HG02884 (cell line): ENCODE measurements around the gene DNM3.

Experiments
- ATAC-seq: cut with Tn5 transposase; IDR thresholded peaks from one replicate; pipeline ENCODE4 v1.9.1; 2021; ENCODE audit warnings: mild to moderate bottlenecking, moderate library complexity; ENCODE audit not compliant: unreplicated experiment

The DNM3 gene

GRCh38 chr1:172219966-172220365 lies 378.7 kb downstream of the DNM3 start:
- no peak for ATAC-seq

DNA sequence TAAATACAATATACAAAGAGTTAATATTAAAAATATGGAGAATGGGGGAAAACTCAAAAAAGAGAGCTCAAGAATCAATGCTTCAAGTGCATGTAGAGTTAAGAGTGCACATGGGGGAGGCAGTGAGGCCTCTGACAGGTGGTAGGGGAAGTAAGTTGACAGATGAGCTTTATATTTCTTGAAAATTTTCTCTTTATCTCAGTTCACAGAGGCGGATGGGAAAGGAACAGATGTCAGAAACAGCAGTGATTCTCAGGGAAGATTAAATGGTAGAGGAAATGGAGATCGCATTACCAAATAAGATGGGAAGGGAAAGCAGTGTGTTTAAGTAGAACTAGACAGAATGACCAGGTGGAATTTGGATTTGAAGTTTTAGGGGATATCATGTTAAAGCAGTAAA lies 379.1 kb downstream of the DNM3 start:
- ATAC-seq = no peak

- ATAC-seq = no peak
Measured at GRCh38 chr1:172221436-172221835, 380.1 kb downstream of the DNM3 start.

DNA sequence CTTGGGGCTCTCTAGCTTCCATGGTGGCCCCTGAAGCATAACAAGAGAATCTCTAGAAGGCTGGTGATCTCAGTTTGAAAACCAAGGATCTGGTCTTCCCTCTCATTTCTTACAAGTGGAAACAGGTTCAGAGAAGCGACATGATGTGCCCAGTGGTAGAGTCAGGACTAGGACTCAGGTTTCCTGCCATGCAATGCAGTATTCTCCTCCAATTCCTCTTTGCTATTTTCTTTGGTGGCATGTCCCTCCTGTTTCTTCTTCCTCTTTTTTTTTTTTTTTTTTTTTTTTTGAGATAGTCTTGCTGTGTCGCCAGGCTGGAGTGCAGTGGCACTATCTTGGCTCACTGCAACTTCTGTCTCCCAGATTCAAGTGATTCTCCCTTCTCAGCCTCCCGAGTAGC lies 383.6 kb downstream of the DNM3 start:
- no peak for ATAC-seq

- ATAC-seq = no peak
Measured at GRCh38 chr1:172229942-172230341, 388.6 kb downstream of the DNM3 start.

- ATAC-seq = no peak
Measured at GRCh38 chr1:172230526-172230925, 389.2 kb downstream of the DNM3 start.

DNA sequence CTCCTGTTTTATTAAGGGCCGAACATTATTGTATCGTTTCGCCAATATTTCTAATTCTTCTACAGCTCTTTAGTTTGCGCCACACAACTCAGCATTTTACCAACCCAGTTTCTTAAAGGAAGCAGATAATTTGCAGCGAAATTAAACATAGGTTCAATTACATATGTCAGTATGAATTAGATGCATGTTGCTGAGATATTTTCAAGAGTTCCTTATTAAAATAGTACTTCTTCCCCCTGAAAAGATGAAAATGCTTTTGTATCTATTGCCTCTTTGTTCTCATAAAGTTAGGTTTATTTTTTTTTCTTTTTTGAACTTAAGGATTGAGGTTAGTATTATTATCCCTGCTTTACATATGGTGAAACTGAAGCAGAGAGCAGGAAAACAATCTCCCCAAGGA lies 395.7 kb downstream of the DNM3 start:
- no peak for ATAC-seq

GRCh38 chr1:172238158-172238557 lies 396.9 kb downstream of the DNM3 start:
- ATAC-seq = no peak

GRCh38 chr1:172238965-172239364 lies 397.7 kb downstream of the DNM3 start:
- no peak for ATAC-seq

GRCh38 chr1:172239901-172240300 lies 398.6 kb downstream of the DNM3 start:
- ATAC-seq = no peak

GRCh38 chr1:172241540-172241939 lies 400.2 kb downstream of the DNM3 start:
- ATAC-seq = no peak

- ATAC-seq = no peak
Measured at GRCh38 chr1:172244865-172245264, 403.6 kb downstream of the DNM3 start.

- no peak for ATAC-seq
Measured at GRCh38 chr1:172245788-172246187, 404.5 kb downstream of the DNM3 start.

DNA sequence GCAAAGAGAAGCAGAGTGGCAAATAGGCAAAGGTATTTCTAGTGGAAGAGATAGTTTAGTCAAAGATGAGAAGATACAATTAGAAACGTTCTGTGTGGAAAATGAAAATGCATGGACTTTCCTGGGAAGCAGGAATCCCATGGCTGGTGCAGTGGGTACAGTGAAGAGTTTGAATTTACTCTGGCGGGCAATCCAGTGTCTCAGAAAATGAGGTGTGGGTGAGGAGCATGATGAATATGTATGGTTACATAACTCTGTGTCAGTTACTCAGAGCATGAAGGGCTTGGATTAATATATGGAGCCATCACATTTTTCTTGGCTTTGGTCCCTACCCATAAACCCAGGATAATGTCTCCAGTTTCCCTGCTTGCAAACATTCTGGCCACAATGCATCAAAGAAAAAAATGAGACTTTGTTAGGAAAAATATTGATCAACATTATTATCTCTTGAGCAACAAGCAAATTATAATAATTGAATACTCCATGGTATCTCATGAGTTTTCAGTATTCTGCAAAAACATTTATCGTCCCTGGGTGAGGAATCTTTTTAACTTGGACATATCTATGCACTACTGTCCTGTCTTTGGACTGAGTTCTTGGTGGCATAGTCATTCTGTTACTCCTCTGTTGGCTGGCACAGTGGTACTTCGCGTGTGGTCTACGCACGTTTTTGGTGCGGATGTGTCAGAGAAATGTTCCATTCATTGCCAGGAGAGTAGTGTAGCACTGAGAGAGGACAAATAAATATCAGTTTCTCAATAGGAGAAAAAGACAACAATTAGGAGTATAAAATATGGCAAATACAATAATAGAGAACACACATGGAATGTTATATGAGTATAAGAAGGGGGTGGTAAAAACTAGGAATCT lies 405.5 kb downstream of the DNM3 start:
- ATAC-seq = no peak

DNA sequence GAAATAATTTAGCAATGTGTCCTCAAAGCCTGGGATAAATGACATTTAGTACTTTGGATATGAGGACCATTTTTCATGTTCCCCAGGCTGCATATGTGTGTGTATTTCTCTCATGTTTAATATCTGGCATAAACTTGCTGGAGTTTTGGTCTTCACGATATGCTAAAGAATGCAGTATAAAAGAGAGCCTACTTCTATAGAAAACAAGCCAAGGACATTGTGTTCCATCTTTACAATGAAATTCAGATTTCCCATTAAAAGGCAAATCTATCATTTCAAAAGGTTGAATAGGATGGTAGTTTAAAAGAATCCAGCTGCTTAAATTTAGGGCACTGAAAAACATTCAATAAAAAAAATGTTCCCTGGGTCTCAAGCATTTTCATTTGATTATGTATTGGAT lies 410.2 kb downstream of the DNM3 start:
- no peak for ATAC-seq

DNA sequence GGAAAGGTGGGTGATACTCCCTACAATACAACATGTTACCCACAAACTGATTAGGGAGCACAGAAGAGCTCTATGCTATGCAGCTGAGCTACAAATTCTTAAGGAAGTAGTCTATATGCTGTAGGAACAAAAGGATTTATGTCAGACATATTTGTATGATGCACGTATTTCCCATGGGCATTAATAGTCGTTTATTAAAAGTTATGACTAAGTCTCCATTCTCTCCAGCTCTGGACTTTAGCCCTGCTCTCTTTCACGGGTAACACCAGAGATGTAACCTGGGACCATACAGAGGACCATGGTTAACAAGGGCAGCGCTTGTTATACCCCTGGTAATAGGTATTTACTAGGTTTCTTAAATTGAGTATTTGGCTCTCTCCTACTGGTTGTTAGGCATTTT lies 411.0 kb downstream of the DNM3 start:
- no peak for ATAC-seq

GRCh38 chr1:172252958-172253357 lies 411.7 kb downstream of the DNM3 start:
- no peak for ATAC-seq

DNA sequence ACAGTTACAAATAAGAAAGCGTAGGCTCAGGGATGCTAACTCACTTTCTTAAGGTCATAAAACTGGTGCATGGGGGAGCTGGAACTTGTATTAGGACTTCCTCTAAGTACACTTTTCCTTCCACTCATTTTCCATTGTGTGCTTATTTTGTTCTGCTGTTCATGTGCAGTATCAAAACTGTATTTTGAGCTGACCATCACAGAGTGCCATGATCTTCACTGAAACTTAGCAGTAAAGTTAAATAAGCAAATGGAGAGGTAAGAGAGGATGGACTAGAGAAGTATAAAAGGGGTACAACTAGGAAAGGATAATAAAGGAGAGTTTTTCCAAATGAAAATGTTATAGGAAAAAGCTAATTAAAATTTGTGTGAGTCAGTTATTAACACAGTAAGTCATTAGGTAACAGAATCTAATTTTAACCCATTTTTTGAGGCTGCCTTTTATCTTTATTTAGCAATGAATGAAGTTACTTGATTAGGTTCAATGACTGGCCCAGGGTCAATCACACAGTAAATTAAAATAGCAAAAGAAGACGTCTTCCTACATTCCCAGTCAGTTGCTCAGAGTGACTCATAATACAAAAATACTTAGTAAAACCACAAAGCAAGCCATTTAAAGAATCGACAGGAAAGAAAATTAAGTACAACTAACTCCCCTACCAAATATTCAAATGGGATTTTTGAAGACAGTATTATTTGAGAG lies 413.4 kb downstream of the DNM3 start:
- ATAC-seq = no peak

- ATAC-seq = no peak
Measured at GRCh38 chr1:172255223-172255560, 413.9 kb downstream of the DNM3 start.

DNA sequence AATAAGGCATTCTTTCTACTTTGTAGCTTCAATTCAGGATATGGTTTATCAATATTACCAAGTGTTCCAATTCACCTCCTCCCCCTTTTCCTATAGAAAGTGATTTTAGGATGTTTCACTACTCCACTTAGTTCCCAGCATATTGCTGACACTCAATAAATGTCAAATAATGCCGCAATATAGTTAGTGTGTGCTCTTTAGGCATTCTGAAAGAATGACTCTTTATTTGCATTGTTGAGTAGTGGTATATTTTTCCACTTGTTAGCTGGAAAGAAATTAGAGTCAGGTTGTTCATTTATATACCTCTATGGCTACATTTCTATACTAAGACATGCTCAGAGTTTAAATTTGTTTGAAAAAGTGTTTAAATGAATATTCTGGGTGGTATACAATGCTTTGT lies 424.6 kb downstream of the DNM3 start:
- ATAC-seq = no peak

DNA sequence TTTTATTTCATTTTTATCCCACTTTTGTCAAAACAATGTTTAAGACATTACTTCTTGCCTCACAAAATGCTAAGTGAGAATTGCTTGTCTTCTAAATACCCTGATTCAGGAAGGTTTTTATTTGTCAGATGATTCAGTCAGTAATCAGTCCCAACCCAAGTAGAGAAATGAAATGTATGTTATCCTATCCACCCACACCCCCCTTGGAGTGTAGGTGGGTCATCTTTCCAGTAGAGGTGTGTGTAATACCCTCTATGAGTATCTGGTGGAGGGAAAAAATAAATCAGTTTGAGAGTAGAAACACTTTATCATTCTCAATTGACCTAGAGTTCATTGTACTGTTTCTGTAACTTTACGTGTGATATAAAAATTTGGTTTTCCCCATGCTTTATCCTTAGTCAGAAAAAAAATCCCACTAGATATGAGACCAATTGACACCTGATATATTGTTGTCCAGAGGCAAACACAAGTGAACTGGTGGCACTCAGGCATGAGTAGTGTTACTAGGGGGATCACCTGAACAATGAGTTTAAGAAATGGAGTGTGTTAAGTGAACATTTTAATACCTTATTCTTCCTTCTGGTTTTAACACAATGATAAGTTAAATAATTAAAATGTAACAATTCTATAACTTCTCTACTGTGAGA lies 425.4 kb downstream of the DNM3 start:
- no peak for ATAC-seq

DNA sequence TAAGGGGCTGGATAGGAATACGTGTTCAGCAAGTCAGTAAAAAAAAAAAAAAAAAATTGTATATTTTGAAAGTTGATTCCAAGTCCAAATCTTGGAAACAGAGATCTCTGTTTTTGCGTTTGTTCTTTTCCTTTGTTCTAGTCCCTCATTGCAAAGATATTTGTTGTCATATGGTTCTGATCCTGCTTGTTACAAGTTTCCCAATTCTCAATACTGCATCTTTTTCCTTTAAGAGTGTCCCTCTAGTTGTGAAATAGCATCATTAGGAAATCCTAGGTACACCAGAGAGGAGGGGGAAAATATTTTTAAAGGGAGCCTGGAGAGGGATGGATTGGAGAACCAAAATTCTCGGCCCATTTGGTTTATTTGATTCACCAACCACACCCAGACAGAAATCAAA lies 426.9 kb downstream of the DNM3 start:
- ATAC-seq = no peak
